K562 treated with DMSO at 1 percent for 4 hours (cell line): Measurements from ENCODE around the gene FANCD2OS. TPM values are rescaled to one million over a fixed set of nuclear protein-coding genes. Genes with fewer than 3 reads are reported as not detected.

Source experiments
- total RNA-seq: library from RNA; unstranded; fragments of 300-600 nt; gene quantifications from 2 replicates; pipeline ENCODE4 v1.2.3, GENCODE V29; 2022; ENCODE audit not compliant: insufficient read depth

FANCD2OS gene
- total RNA-seq, result not detected in 2 replicates

GRCh38 chr3:10108091-10108490 is at the start of gene FANCD2OS:
FANCD2OS (minus strand) TSS chr3:10108255; CDS start chr3:10104774, 3,481 bp downstream.

GRCh38 chr3:10115326-10116137 is 7.5 kb upstream of the FANCD2OS start, which contains the start of gene BRK1:
BRK1 (plus strand) TSS chr3:10115675; CDS start chr3:10115702, 27 bp downstream.

Other genes with a start within 250 kb of the FANCD2OS start
- not detected in 2 replicates for gene CIDEC, start 228.0 kb downstream of the FANCD2OS start, total RNA-seq
- 45.5 and 55.9 TPM in 2 replicates for gene JAGN1, start 217.6 kb downstream of the FANCD2OS start, total RNA-seq
- 0.47 and 0.73 TPM in 2 replicates for gene IL17RE, start 205.4 kb downstream of the FANCD2OS start, total RNA-seq
- 25.2 and 30.3 TPM in 2 replicates for gene IL17RC, start 191.2 kb downstream of the FANCD2OS start, total RNA-seq
- 14.9 and 18.3 TPM in 2 replicates for gene CRELD1, start 174.4 kb downstream of the FANCD2OS start, total RNA-seq
- gene PRRT3, start 155.8 kb downstream of the FANCD2OS start, total RNA-seq, result 2.0 and 2.2 TPM in 2 replicates
- 35.7 and 39.9 TPM in 2 replicates for gene EMC3, start 121.4 kb downstream of the FANCD2OS start, total RNA-seq
- 43.5 and 64.5 TPM in 2 replicates for gene FANCD2, start 81.8 kb downstream of the FANCD2OS start, total RNA-seq
- 234 and 242 TPM in 2 replicates for gene BRK1, start 7.4 kb upstream of the FANCD2OS start, total RNA-seq
- 81.1 and 91.2 TPM in 2 replicates for gene VHL, start 33.5 kb upstream of the FANCD2OS start, total RNA-seq
- gene IRAK2, start 56.7 kb upstream of the FANCD2OS start, total RNA-seq, result 4.3 and 6.0 TPM in 2 replicates
- gene TATDN2, start 140.2 kb upstream of the FANCD2OS start, total RNA-seq, result 19.7 and 24.1 TPM in 2 replicates
- gene GHRL, start 184.7 kb upstream of the FANCD2OS start, total RNA-seq, result 0.54 TPM in 1 of 2 replicates, not detected in the other
- gene SEC13, start 212.9 kb upstream of the FANCD2OS start, total RNA-seq, result 194 and 224 TPM in 2 replicates